Body of pancreas (tissue), 4 donors: Measurements from ENCODE around the gene ZFHX3. TPM values are rescaled to one million over a fixed set of nuclear protein-coding genes. Genes with fewer than 3 reads are reported as not detected.

ENCODE experiments used
- ATAC-seq: fragments of 150-250 bp; one replicate; pipeline ENCODE4 v1.9.1; 2016
- DNase-seq, 4 donors: peaks; one replicate each; pipeline ENCODE4 v3.0.0-alpha.2; 2019
- H3K27ac ChIP-seq, 4 donors: fragments of 200-600 bp; sonication (generic); 1 replicate in 3 of 4; 2 replicates in 1 of 4; pipeline versions ENCODE4 v1.5.1 to v1.6.1; 2016 to 2019; ENCODE audit warnings: mild to moderate bottlenecking in 1 of 4, mixed read lengths in 1 of 4, moderate library complexity in 1 of 4
- H3K27me3 ChIP-seq, 2 donors: fragments of 200-600 bp; sonication (generic); one replicate each; pipeline ENCODE4 v1.6.0; 2016; ENCODE audit warnings: mild to moderate bottlenecking in 1 of 2
- H3K36me3 ChIP-seq, 2 donors: fragments of 200-600 bp; sonication (generic); replicated peaks in 1 of 2; 2 replicates each; pipeline ENCODE4 v1.5.1; 2016; ENCODE audit warnings: low read depth in 2 of 2; ENCODE audit not compliant: insufficient read depth in 1 of 2
- H3K4me1 ChIP-seq: fragments of 200-600 bp; sonication (generic); one replicate; pipeline ENCODE4 v1.6.0; 2016
- H3K4me3 ChIP-seq, 2 donors: fragments of 200-600 bp; sonication (generic); 1 replicate in 1 of 2; 2 replicates in 1 of 2; pipeline ENCODE4 v1.5.1; 2016 to 2019
- H3K9me3 ChIP-seq, 3 donors: fragments of 200-600 bp; sonication (generic); 1 replicate in 2 of 3; 2 replicates in 1 of 3; pipeline ENCODE4 v1.5.1; 2016
- POLR2A ChIP-seq, 3 donors: fragments of 450-650 bp; IDR thresholded peaks; one replicate each; pipeline ENCODE4 v1.6.1; 2016; ENCODE audit warnings: antibody characterized with exemption in 3 of 3, mild to moderate bottlenecking in 2 of 3
- WGBS, 2 donors: methylation state at CpG; one replicate each; pipeline ENCODE4 v1.1.5; 2017; 5-methylcytosine and 5-hydroxymethylcytosine counted together
- intact Hi-C: fragments of 100-400 bp; cut with DNase I; formaldehyde crosslinking; loops from one replicate; pipeline ENCODE4 v1.15.1; 2023
- total RNA-seq, 2 donors: library from RNA; depleted of rRNA; stranded (reverse); fragments of >200 nt; gene quantifications; one replicate each; pipeline ENCODE4 v1.1.0, GENCODE V29; 2016
- TF ChIP-seq, protein P1 (sequence below), 7 experiments: fragments of 450-650 bp in 4 of 7; fragments of 200-600 bp in 3 of 7; sonication (generic) in 3 of 7; IDR thresholded peaks; one replicate each; pipeline ENCODE4 v1.5.1; 2016 to 2019; ENCODE audit warnings: antibody characterized with exemption in 7 of 7

The ZFHX3 gene
- total RNA-seq, 2 donors from 2014 or later, result 22.4 to 24.6 TPM

DNA sequence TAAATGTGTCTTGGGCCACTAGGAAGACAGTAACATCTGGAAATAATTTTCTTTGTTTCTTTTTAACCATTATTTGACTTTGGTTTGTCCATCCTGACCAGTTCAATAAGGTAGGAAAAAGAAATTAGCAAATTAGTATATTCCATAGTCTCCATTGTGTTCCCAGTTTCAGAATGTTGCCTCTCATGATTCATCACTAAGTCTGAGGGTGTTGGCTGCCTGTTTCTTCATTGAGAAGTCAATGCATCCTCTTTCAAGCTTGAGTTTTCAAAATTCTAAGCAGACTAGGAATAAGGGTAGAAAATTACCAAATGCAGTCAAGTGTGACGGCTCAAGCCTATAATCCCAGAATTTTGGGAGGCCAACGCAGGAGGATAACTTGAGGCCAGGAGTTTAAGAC lies 41.9 kb downstream of the ZFHX3 start:
- no peak for DNase-seq
- WGBS, 2 donors, result 93 to 95% methylated on average over 2 of the region's 2 CpGs
- peaks cover 15% of the 10 kb centered on the region for H3K4me1 ChIP-seq
- intact Hi-C loops, result no loop called here
- no peaks in the 10 kb centered on the region for H3K27me3 ChIP-seq
- no peak for TF ChIP-seq POLR2A (IDR thresholded peaks at IDR 0.05)
- TF ChIP-seq, protein P1, sequence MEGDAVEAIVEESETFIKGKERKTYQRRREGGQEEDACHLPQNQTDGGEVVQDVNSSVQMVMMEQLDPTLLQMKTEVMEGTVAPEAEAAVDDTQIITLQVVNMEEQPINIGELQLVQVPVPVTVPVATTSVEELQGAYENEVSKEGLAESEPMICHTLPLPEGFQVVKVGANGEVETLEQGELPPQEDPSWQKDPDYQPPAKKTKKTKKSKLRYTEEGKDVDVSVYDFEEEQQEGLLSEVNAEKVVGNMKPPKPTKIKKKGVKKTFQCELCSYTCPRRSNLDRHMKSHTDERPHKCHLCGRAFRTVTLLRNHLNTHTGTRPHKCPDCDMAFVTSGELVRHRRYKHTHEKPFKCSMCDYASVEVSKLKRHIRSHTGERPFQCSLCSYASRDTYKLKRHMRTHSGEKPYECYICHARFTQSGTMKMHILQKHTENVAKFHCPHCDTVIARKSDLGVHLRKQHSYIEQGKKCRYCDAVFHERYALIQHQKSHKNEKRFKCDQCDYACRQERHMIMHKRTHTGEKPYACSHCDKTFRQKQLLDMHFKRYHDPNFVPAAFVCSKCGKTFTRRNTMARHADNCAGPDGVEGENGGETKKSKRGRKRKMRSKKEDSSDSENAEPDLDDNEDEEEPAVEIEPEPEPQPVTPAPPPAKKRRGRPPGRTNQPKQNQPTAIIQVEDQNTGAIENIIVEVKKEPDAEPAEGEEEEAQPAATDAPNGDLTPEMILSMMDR (IDR thresholded peaks at IDR 0.05), result no peak
- H3K9me3 ChIP-seq, result no peaks in the 10 kb centered on the region
- H3K27ac ChIP-seq, result no peak overlapping the region
- no peak for ATAC-seq
- H3K36me3 ChIP-seq, result no peaks in the 10 kb centered on the region
- H3K4me3 ChIP-seq, result no peak overlapping the region

- Histone ChIP-seq H3K27ac (no peak overlapping the region), H3K9me3 (no peaks in the 10 kb centered on the region), H3K4me3 (no peak overlapping the region), H3K4me1 (peaks cover 24% of the 10 kb centered on the region), H3K36me3 (no peaks in the 10 kb centered on the region), H3K27me3 (no peaks in the 10 kb centered on the region)
- WGBS, 2 donors, result 89 to 91% methylated on average over 2 of the region's 2 CpGs
- intact Hi-C loops, result no loop called here
- no peak for DNase-seq
- no peak for ATAC-seq
- TF ChIP-seq, protein P1 (IDR thresholded peaks at IDR 0.05), result no peak
- TF ChIP-seq POLR2A (IDR thresholded peaks at IDR 0.05), result no peak
Observed at GRCh38 chr16:73002866-73003265, 45.1 kb downstream of the ZFHX3 start.

GRCh38 chr16:73000907-73001521 lies 46.9 kb downstream of the ZFHX3 start:
- H3K27ac ChIP-seq, result peak overlapping the region; percentile 56 to 81 (median 65)
- TF ChIP-seq, protein P1 (IDR thresholded peaks at IDR 0.05), result no peak
- TF ChIP-seq POLR2A (IDR thresholded peaks at IDR 0.05), result no peak
- H3K27me3 ChIP-seq, result no peaks in the 10 kb centered on the region
- intact Hi-C loops, result no loop called here
- no peaks in the 10 kb centered on the region for H3K9me3 ChIP-seq
- WGBS, 2 donors, result 87 to 91% methylated on average over 7 of the region's 7 CpGs
- DNase-seq (peak in 3 of 4 donors; percentile 2 to 7 (median 5)), ATAC-seq (no peak)
- no peaks in the 10 kb centered on the region for H3K36me3 ChIP-seq
- H3K4me3 ChIP-seq, result no peak overlapping the region
- peaks cover 43% of the 10 kb centered on the region for H3K4me1 ChIP-seq

GRCh38 chr16:73000020-73000906 lies 47.7 kb downstream of the ZFHX3 start:
- Histone ChIP-seq H3K36me3 (no peaks in the 10 kb centered on the region), H3K4me1 (peaks cover 50% of the 10 kb centered on the region), H3K4me3 (no peak overlapping the region), H3K9me3 (no peaks in the 10 kb centered on the region), H3K27ac (peak overlapping the region; percentile 56 to 81 (median 65)), H3K27me3 (no peaks in the 10 kb centered on the region)
- WGBS, 2 donors, result 47 to 70% methylated on average over 22 of the region's 22 CpGs
- TF ChIP-seq POLR2A (IDR thresholded peaks at IDR 0.05), result peak in 1 of 3 donors; percentile 12
- TF ChIP-seq, protein P1 (IDR thresholded peaks at IDR 0.05), result no peak
- ATAC-seq (peak; percentile 61), DNase-seq (peak; percentile 32 to 50 (median 42))
- intact Hi-C loops, result no loop called here
